ENCODE results near the gene ZMAT3.

DNA sequence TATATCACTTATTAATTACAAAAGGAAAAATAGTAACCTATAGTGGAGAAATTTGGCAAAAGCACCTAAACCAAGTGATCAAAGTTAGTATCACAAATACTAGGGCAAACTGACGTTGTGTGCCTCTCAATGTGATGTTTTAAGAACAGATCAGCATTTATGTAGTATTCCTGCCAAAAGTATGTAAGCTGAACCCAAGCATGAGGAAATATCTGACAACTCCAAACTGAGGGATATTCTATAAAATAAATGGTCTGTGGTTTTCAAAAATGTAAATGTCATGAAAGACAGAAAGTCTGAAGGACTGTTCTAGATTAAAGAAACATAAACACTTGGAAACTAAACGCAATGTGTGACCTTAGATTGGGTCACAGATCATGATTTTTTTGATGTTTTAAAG is 42.3 kb upstream of the ZMAT3 start:
- TF ChIP-seq, protein P1, sequence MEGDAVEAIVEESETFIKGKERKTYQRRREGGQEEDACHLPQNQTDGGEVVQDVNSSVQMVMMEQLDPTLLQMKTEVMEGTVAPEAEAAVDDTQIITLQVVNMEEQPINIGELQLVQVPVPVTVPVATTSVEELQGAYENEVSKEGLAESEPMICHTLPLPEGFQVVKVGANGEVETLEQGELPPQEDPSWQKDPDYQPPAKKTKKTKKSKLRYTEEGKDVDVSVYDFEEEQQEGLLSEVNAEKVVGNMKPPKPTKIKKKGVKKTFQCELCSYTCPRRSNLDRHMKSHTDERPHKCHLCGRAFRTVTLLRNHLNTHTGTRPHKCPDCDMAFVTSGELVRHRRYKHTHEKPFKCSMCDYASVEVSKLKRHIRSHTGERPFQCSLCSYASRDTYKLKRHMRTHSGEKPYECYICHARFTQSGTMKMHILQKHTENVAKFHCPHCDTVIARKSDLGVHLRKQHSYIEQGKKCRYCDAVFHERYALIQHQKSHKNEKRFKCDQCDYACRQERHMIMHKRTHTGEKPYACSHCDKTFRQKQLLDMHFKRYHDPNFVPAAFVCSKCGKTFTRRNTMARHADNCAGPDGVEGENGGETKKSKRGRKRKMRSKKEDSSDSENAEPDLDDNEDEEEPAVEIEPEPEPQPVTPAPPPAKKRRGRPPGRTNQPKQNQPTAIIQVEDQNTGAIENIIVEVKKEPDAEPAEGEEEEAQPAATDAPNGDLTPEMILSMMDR (IDR thresholded peaks at IDR 0.05): no peak
- no peak for TF ChIP-seq ZFX (IDR thresholded peaks at IDR 0.05; ENCODE audit: borderline replicate concordance)
